ENCODE data around the gene NOTCH2.
A peak's percentile ranks its signal among the peaks of the same experiment; 100 is the strongest.
"Not testable (repeated sequence)": the region's sequence is repeated elsewhere in the genome, so short reads cannot be mapped to it uniquely, and the experiment has no call there.

The NOTCH2 gene

DNA sequence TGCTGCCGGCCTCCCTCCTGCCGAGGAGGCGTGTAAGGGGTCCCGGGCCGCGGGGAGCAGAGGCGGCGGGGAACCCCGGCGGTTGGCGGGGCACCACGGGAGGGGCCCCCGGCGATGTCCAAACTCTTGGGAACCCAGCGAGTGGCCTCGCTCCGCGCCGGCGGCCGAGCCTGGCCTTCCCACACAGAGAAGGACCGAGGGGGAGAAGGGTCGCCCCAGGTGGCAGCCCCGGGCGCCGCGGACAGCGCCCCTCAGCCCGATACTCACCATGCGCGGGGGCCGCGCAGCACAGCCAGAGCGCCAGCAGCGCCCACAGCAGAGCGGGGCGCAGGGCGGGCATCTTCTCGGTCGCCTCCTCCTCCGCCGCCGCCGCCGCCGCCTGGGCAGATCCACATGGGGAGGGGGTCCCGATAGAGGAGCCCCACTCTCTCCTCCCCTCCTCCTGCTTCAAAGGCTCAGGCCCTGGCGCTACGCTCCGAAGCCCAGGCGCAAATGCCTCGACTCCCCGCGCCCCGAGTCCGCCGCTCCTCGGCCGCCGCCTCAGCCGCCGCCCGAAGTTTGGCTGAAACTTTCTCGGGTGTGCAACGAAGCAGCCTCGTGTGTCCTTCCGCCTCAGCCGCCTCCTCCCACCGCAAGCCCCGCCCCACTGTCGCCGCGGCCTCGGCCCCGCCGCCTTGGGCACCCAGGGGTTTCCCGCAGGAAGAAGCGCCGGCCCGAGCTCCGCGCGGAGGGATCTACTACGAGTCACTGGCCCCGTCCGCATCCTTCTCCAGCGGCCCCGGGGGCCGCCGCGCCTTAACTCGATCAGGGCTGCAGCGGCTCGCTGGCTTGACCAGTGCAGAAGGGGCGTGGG lies at the start of gene NOTCH2:
TSS of gene NOTCH2 (minus strand) at position 596 of the 853 bp plus-strand sequence. CDS start at position 340, 256 bp downstream.
- peak; percentile 4 for DNase-seq

DNA sequence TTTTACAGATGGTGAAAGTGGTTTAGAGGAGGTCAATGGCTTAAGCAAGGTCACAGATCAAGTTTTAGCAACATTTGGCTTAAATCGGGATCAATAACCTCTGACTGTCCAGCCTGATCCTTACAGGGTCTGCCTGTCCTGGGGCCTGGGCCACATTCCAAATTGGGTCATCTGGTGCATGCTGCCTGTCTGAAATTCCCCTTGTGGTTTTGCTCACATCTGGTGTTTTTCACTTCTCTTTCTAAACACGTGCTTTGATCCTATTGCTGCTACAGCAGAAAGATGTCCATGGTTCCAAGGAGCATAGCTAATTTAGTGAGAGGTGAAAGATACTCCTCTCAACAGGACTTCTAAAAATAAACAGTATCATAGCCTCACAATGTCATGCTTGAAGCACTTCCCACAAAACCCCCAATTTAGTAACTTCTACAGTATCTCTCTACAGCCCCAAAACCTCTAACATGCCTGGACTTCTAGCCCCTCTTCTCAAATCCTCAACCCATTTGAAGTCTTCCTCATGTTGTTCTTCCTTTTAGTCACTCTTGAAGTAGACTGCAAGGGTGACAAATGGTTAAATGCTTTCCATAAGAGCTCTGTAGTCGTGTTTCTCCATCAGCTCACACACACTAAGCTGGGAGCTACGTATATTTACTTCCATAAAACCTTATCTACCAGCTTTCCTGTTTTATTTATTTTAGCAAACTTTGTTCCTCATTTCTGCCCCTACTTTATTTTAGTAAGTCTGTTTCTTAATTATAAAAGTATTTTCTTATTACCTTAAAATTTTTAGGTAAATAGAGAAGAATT lies 48.1 kb upstream of the NOTCH2 start:
- not testable (repeated sequence) for DNase-seq

DNA sequence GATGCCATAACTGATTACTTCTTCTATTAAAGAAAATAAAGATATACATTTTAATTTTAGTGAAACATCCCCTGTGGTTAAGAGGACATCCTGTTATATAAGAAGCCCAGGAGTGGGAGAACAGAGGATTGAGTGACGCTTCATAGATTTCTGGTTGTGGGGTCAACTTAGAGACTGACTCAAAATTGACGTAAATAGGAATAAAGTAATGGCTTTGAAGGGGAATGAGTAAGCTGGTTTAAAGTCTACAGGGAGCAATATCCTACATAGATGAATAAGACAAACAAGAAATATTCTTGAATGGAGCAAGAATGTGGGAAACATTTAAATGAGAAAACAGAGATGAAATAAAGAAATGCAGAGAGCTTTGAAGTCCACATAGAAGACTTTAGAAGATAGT lies 46.6 kb upstream of the NOTCH2 start:
- DNase-seq, result not testable (repeated sequence)

DNA sequence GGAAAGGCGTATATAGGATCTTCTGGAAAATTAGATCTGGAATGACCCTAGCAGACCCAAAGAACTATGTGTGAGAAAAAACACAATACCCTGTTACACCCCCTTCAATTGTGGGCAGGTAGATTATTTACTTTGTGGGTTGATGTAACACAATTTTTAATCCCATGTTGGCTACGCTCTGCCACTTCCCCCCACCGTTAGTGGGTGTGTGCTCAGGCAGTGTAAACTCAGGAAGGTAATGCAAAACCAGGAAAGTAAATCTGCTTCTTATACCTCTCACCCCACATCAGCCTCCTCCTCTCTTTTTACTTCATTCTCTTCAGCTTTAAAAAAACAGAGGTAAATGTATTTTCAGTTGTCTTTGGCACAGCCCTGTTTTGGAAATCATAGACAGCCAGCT lies 43.7 kb upstream of the NOTCH2 start:
- DNase-seq, result not testable (repeated sequence)

DNA sequence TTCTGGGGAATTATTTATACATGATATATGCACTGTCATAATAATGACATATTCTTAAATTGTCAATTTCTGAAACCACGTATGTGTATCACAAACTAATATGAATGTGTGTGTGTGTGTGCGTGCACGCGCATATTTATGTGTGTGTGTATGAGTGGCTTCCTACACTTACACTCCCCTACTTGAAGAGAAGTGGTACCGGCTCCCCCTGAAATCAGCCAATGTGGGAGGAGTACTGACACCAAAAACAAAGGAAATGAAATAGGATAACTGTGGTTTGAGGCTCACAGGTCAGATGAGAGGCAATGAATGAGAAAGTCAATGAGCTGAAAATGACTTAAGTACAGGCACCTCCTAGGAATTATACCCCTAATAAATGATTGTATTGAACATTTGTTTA lies 42.8 kb upstream of the NOTCH2 start:
- DNase-seq, result not testable (repeated sequence)

DNA sequence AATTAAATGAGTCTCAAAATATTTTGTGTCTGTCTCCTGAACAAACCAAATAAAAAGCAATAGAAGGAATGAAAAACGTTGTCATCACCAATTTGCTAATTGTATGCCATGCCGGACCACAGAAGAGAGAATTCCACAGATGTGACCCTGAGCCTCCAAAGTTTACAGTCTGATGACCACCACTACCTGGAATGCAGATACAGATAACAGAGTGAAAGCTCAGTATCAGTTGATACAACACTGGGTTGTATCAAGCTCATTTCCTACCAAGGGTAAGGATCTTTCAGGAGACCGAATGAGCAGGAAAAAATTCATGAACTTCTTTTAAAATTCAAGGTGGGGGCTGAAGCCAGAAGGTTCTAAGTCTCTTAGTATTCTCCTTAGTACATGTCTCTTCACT lies 42.3 kb upstream of the NOTCH2 start:
- not testable (repeated sequence) for DNase-seq

DNA sequence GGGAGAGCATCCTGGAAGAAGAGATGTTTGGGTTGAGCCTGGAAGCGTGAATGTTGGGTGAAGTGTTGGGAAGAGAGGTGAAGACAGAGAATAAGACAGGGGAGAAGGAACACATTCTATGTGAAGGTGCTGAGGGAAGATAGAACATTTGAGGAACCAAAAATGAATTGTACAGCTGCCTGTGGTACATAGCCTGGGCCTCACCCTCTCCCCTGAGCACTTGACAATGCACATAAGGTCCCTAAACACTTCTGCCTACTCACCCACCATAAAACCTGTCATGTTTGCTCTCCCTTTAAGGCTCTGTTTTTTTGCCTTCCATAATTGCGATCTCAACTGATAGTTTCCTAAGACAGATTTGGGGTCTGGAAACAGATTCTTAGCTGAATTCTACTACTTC lies 41.5 kb upstream of the NOTCH2 start:
- not testable (repeated sequence) for DNase-seq

DNA sequence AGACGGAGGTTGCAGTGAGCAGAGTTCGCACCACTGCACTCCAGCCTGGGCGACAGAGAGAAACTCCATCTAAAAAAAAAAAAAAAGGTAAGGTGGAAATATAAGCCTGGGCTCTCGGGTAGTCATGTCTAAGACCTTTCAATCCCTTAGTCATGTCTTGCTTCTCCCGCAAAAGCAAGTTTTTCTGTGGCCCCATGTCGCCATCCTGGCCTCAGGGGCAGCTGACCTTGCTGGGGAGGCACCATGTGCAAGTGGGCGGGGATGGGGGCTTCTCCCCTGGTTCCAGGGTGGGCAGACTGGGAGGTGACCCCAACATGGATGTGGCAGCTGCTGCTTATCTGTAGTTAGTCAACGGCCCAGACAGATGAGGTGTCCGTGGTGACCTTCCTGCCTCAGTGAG lies 40.2 kb upstream of the NOTCH2 start:
- DNase-seq, result not testable (repeated sequence)

DNA sequence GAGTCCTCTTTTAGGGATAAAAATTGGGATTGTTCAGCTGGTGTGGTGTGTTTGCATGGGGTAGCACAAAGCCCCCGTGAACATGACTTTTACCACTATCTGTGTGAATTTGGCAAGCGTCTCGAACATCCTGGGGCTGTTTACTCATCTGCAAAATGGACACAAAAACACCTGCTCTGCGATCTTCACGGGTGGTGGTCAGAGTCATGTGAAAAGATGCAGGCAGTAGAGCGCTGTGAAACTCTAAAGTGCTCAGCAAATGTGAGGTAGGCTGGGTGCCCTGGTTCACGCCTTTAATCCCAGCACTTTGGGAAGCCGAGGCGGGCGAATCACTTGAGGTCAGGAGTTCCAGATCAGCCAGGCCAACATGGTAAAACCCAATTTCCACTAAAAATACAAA lies 39.7 kb upstream of the NOTCH2 start:
- DNase-seq, result not testable (repeated sequence)

DNA sequence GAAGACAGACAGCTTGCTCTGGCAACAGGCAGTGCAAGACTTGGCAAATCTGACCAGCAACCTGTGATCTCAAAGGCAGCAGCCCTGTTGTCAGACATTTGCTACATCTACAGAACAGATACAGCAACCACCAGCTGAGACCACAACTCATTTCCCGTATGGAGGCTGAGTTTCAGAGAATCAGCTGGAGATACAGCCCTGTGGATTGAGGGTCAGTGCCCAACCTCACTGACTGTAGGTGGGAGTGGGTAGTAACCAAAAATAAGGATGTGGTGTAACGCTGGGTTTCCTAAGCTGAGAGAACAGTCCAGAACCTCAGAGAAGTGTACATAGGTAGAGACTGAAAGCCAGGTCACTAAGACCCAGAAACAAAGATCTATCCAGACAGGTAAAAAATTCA lies 35.8 kb upstream of the NOTCH2 start:
- not testable (repeated sequence) for DNase-seq

DNA sequence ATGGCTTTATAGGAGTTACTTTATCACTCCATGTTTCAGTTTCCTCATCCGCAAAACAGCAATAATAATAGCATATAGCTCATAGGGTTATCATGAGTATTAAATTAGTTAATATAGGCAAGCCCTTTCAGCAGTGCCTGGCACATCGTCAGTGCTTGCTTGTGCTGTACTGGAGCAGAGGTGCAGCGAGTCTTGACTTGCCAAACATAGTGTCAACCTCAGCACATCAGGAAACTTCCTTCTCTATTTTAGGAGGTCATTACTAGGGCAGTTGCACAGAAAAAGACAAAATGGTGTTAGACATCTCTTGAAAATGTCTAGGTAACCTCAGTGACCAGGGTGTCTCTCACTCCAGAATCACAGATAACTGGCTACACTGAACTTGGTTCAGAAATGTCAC lies 34.3 kb upstream of the NOTCH2 start:
- not testable (repeated sequence) for DNase-seq

DNA sequence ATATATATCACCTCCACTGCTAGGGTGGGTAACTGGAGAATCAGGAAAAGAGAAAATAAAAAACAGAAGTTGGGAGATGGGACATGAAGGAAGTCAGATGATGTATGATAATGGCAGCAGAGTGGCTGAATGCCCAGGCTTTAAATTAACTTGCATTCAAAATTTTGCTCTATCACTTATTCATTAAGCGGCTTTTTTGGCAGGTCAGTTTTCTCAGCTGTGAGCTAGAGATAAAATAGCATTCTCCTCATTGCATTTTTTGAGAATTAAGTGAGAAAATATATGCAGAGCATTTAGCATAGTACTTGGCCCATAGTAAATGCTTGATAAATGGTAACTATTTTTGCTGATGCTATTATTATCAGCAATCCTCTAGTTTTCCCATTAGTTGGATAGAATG lies 32.1 kb upstream of the NOTCH2 start:
- DNase-seq, result not testable (repeated sequence)

DNA sequence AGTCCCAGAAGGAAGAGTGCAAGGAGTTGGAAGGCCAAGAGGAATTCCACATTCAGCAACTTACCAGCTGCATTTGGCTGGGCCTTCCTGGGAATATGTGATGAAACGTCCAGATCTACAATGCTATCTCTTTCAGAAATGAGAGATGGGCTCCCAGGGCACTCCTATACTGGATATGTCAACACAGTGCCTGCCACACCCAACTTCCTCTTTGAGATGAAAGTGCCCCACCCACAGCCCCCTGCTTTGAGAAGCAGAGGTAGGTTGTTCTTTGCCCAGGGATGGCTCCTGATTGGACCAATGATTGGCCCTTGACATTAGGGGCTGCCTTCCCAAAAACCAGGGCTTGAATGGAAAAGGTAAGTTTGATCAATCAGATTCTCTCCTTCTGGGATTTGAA lies 31.1 kb upstream of the NOTCH2 start:
- not testable (repeated sequence) for DNase-seq

DNA sequence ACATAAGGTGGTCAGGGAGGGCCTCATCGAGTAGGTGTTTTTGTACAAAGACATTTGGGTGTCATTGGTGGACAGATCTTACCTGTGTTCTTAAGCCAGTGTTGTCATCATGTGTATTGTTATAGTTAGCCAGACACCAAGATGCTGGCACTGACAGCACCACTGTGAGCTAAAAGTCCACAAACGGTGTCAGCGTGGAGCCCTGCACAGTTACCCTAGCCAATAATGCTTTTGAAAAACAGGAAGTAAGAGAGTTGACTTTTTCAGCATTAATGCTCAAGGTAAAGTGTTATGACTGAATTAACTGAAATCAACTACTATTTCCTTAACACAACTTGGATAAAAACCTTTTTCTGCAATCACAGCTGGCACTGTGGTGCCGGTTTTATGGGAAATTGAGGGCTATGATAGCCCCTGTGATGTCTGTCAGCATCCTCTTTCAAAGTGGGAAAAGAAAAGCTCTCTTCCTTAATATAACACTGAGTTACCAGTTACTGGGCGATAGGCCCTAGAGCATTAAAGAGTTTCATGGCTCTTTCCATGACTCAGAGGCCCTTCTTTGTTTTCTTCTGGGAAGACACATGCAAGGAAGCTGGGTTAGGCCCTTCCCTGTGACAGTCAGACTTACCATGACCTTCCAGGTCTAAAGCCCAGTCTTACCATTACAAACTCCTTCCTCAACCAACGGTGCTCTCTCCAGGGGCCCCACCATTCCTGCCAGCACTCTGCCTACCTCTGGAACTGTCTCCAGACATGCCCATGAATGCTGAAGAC lies 29.7 kb upstream of the NOTCH2 start:
- DNase-seq, result not testable (repeated sequence)

DNA sequence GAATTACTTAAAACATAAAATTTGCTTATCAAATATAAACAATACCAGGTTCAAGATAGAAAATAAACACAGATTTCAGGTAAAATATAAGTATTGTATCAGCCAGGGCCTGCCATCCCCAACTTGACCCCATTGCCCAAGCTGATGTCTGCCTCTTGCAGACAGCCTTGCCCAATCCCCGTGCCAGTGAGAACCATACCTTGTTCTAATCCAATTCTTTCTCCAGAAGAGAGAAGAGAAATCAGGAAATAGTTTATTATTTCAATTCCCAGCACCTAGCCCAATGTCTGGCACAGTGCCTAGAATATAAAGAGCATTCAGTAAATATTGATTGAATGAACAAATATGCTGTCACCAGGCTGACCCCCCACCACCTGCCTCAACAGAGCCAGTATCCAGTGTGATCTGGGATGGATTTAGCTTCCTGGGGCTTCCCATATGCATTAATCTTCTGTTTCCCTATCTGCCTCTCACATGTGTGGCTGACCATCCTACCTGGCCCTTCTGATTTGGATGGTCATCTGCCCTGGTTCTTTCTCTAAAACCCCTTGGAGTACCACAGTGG lies 27.6 kb upstream of the NOTCH2 start:
- DNase-seq, result not testable (repeated sequence)

DNA sequence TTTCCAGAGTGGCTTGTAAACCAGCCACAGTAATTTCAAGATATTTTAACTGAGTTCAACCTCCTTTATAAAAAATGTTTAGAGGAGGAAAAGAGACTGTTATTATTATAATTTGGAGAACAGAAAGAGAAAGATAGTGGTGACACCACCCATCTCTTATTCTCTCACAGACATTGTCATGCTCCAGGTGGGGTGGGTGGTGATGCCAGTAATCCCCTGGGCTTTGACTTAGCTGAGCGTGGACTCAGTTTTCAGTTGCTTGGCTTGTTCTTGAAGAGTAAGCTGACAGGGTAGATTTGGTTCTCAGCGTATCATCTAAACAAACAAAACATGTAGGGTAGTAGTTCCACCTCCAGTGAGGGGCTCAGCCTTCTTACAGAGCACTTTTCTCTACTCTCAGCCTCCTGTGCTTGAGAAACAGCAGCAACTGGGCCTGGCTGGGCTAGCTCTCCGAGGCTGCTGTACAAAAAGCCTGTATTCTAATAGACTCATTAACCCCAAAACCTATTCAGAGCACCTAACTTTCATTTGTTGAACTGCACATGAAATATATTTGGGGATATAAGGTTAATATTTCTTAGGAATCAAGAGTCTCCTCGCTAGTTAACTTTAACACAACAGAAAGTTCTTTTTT lies 24.2 kb upstream of the NOTCH2 start:
- not testable (repeated sequence) for DNase-seq

DNA sequence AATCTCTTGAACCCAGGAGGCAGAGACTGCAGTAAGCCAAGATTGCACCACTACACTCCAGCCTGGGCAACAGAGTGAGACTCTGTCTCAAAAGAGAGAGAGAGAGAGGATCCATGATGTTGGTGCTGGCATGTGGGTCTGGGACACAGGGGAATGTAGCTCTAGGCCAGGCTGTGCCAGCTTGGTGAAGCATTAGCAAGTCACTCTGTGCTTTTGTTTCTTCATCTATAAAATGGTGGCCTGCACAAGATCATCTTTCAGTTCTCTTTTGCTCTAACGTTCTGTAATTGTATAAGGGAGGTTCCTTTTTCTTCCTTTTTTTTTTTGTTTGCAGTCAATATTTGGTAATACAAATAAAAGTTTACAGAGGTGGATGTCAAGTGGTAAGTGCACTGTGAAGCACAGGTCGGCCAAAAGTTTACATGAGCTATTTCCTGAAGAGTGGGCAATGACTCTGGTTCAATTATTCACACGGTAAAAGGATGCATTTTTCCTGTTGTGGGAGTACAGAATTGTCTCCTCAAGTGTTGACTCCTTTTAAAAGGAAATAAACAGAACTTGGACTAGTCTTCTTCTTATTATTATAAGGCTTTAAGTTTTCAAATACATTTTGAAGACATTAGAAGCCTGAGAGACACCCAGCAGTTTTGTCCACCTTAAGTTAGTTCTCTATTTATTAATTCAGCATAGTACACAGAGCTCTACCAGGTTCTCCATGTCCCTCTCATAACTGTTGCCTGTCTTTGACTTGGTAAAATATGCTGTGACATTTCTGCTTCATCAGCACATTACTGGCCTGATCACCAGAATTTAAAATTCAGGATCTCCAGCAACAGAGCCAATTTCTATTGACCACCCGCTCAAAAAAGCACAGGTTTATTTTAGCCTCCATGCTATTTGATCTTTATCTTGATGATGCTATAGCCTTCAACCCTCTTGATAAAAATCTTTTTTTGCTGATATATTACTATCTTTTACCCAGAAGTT lies 23.1 kb upstream of the NOTCH2 start:
- DNase-seq, result not testable (repeated sequence)

DNA sequence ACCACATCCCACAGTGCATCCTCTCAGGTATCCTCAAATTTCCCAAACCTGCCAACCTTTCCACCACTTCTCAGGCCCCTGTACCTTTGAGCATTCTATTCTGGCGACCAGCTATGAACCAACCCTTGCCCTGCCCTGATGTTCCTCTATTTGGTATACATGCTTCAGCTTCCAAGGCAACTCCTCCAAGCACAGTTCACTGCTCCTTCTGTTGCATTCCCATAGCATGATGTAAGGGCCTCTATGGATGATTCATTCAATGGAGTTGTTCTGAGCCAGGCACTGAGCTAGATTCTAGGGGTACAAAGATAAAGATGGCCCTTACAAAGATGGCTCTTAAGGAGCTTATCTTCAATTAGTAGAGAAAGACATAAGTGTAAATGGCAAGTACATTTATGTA lies 21.4 kb upstream of the NOTCH2 start:
- DNase-seq, result not testable (repeated sequence)

DNA sequence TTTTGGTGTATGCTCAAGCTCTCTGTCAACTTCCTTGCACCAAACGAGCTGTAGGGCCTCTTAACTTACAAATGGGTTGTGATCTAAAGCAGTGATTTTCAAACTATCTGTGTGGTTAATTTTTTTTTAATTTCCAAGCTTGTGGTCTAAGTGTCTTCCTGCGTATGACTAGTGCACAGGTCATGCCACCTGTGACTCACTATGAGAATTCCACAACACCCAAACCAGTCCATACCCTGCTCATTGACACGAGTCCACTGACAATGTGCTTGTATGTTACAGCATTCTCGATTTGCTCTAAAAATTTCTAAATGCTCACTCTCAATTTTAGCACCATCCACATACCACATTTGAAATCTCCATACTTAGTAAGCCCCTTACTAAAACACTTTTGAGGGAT lies 18.5 kb upstream of the NOTCH2 start:
- DNase-seq, result not testable (repeated sequence)

DNA sequence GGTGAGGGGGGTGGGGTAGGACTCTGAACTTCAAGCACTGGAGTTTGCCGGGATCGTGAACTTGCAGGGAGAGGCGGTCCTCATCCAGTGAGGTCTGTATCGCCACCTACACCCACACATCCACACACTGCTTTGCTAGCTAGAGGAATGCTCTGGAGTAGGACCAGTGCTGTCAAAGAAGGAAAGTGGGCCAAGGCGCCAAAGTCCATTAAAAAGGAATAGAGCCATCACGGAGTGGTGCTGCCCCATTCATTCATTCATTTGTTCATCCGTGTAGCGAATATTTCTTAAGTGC lies 405 bp upstream of the NOTCH2 start:
- DNase-seq, result not testable (repeated sequence)

DNA sequence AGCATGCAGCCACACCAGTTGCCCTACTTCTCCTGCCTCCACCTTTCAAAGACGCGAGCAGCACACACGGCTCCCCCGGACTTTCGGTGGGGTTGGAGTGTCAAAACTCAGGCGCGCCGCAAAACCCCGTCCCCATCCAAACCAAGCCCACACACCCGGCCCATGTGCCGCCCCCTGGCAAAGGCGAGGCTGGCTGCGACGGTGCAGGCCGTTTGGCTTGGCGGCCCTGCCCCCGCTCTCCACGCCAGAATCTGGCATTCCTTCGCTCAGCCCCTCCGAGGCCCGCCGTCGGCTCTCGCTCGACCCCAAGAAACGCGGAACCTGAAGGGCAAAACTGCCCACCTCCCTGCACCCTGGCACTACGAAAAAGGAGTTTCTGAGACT lies 787 bp downstream of the NOTCH2 start:
- DNase-seq, result not testable (repeated sequence)
